Suppressor macrophage treated with lipopolysaccharide for 1 hour (primary cell): ENCODE measurements around the gene RBP3.

Source experiments
- DNase-seq, 3 donors: peaks; one replicate each; pipeline ENCODE4 v3.0.0-alpha.2; 2020 to 2022

The RBP3 gene

GRCh38 chr10:47348138-47348651 lies at the start of gene RBP3:
Gene RBP3, plus strand, starts transcription at chr10:47348363. Its CDS starts 122 bp downstream, at chr10:47348485.
- DNase-seq, result no peak

GRCh38 chr10:47298715-47299114 lies 49.4 kb upstream of the RBP3 start:
- no peak for DNase-seq

DNA sequence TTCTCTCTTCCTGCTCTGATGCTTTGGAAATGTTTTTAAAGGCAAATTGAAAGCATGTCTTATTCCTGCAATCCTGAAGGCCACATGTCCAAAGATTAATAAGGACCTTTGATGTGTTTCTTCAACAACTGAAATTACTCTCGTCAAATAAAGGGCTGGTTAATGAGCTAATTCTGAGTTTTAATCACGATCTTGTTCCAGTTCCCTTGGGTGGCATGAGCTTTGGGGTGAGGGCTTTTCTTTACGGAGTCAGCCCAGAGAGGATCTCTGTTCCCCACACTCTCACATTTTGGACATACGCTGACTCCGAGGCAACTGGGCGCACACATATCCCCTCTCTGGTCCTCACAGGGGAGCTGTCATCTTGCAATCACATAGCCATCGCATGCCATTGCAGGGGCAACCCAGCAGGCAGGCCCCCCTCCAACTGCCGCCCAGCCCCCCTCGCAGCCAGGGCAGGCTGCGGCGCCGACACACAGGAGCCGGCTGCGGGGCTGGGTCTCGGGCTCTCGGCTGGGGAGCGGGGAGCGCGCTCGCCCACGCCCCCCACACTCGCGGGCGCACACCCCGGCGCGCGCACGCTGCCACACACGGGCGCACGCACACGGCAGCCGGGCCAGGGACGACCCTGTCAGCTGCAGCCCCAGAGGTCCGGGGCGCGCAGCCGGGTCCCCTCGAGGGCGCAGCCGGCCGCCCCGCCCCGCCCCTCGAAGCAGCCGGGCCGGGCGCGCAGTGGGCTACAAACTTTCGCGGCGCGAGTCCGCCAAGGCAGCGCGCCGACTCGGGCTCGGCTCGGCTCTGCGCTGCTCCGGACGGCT lies 48.3 kb upstream of the RBP3 start, which contains the start of gene GDF10:
GDF10 (plus strand) TSS at position 587 of the 818 bp plus-strand sequence. CDS start 455 bp downstream, outside the sequence.
- DNase-seq, result peak in 1 of 3 donors; percentile 9

DNA sequence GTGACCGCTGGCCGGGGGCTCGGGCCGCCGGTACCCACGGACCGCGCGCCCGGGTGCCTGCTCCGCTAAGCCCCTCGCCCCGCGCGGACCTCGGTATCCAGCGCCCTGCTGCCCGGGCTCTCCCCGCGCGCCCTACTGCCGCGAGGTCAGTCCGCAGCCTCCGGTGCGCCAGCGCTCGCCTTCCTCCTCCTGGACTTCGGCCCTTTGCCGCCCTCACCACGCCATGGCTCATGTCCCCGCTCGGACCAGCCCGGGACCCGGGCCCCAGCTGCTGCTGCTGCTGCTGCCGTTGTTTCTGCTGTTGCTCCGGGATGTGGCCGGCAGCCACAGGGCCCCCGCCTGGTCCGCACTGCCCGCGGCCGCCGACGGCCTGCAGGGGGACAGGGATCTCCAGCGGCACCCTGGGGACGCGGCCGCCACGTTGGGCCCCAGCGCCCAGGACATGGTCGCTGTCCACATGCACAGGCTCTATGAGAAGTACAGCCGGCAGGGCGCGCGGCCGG lies 47.7 kb upstream of the RBP3 start:
- DNase-seq, result peak in 1 of 3 donors; percentile 36

DNA sequence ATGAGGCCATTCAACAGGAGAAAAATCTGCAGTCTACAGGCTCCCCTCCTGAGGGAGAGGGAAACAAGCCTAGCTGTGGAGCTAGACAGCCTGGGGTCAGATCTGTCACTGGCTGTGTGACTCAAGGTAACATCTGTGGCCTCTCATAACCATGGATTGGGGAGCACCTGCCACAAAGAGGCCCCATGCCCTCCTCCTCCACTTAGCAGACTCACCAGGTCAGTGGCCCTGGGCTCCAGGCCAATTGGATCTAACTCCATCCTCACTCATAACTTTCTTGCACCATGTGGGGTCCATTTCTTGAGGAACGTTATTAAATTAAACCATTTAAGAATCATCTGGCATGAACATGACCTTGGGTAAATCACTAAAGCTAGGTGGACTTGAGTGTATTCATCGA lies 46.3 kb upstream of the RBP3 start:
- DNase-seq, result no peak

- no peak for DNase-seq
These were observed 45.1 kb upstream of the RBP3 start for GRCh38 chr10:47303105-47303504.

DNA sequence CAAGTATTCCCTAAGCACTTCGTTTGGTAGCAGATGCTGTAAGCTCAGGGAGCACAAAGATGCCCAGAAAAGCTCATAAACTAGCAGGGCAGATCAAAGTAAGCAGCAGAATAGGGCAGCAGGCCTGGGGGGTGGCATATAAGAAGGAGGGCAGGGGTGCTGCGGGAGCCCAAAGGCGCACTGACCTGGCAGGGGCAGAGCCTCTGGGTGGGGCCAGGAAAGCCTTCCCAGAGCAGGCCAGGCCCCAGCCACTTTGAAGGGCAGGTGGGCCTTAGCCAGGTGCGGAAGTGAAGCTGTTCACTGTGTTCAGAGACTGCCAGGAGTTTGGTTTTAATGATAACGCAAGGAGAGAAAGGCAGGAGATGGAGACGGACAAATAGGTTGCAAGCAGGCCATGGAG lies 44.3 kb upstream of the RBP3 start:
- no peak for DNase-seq

- no peak for DNase-seq
These were observed 42.6 kb upstream of the RBP3 start for GRCh38 chr10:47305566-47305965.

DNA sequence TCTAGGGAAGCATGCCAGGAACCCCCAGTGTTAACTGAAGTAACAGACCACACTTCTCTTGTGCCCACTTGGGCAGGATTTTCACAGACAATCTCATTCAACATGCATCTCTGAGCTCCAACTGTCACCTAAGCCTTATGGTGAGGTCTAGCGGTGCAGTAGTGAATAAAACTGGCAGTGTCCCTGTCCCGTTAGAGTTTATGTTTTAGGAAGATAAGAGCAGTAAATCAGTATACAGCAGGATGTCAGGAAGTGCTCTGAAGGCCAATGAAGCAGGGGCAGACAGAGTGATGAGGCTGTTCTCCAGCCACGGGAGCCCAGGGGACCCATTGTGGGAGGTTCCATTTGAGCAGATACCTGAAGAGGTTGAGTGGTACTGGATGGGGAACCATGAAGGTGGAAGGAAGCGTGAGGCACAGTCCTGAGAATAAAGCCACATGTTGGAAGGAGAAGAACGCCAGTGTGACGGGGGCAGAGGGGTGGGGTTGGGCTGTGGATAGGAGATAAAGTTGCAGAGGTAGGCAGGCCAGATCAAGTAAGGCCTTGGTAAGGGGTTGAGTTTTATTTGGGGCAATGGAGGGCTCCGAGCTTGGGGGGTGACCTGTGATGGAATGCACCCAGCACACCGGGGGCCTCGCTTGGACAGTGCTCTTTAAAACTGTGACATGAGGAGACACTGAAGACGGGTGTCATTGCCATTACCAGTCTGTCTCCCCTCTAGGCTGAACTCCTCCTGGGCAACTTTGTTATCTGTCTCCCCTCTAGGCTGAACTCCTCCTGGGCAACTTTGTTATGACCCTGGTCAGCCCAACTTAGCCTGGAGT lies 41.6 kb upstream of the RBP3 start:
- DNase-seq, result no peak

DNA sequence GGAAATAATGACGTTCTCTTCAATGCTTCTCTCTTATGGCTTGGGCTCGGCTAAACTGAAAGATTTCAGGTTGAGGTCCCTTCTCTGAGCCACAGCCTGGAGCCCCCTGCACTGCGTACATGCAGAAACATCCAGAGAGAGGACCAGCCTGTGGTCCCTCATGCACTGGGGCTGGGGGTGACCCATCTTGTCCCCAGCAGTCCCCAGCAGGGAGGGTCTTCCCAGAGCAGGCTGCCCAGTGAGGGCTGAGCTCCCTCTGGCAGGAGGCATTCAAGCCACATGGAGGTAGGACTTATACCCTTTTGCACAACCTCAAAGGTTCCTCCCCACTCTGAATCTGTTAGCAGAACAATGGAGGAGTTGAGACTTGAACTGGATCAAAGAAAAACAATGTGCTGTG lies 40.8 kb upstream of the RBP3 start:
- no peak for DNase-seq

GRCh38 chr10:47308775-47309174 lies 39.4 kb upstream of the RBP3 start:
- no peak for DNase-seq

DNA sequence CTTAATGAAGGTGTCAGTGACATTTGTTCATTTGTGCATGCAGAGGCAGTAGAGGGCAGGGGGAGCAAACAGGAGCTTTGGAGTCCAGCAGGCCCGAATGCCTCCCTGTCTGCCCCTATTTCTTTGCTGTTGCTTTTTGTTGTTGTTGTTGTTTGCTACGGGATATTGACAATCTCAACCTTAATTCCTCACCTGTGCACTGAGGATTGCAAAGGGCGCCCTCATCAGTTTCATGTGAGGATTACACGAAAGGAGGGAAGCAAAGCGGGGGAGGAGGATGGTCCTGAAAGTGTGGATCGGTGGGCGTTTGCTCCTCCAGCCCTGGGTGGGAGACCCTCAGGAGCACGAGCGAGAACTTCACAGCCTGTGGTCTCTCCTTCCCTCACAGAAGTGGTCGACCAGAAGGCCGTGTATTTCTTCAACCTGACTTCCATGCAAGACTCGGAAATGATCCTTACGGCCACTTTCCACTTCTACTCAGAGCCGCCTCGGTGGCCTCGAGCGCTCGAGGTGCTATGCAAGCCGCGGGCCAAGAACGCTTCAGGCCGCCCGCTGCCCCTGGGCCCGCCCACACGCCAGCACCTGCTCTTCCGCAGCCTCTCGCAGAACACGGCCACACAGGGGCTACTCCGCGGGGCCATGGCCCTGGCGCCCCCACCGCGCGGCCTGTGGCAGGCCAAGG lies 38.6 kb upstream of the RBP3 start:
- peak in 1 of 3 donors; percentile 20 for DNase-seq

GRCh38 chr10:47310090-47310505 lies 38.1 kb upstream of the RBP3 start:
- DNase-seq, result no peak

DNA sequence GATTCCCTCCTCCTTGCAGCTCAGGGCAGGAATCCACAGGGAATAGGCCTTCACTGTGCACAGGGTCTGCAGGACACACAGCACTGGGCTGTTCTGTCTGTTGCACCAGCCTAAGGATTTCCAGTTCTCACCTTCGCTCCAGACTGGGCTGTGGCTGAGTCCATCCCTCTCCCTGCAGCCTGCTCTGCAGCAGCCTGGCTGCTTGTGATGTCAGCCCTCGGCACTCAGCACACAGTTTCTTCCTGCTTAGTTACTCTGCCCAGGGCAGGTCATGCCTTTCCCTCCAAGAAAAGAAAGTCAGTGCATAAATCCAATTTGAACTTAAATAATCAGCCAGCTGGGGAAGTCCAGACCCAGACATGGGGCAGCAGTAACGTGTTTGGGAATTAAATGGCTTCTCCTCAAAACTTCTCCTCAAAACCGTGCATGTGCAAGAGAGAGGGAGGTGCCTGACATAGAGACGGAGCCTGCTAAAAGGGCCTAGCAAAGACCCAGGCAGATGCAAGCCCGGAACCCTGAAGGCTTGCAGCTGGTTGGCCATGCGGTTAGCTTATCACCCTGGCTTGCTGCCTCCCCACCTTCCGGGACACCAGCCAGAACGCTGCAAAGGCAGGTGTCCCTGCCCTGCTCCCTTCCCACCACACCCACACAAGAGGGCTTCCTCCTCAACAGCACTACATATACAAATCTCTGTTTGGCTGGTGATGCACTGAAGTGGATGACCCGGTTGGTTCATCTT lies 36.8 kb upstream of the RBP3 start:
- no peak for DNase-seq

GRCh38 chr10:47311932-47312662 lies 36.1 kb upstream of the RBP3 start:
- DNase-seq, result peak; percentile 88 to 94 (median 94)

GRCh38 chr10:47312663-47312995 lies 35.5 kb upstream of the RBP3 start:
- DNase-seq, result no peak

DNA sequence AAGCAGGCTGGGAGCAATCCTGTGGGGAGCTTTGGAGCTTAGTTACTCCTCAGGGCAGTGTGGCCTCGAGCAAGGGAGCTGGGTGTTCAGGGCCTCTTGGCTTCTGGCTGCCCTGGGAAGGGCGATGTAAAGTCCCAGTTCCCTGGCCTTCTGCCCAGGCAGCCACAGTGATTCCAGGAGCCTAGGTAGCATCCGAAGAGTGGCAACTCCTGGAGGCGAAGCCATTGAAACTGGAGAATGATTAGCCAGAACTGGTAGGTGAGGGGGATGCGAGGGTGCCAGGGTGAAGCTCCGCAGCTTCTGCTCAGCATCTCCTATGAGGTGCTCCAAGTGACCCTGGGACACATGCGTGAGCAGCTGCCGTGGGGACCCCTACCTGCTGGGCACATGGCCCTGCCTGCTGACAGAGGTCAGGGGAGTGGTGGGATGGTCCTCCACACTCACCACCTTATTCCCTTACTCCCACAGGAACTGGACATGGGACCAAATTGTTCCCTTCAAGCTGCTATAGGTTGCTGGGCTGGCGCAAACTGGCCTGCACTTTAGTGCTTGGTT lies 33.7 kb upstream of the RBP3 start:
- no peak for DNase-seq

DNA sequence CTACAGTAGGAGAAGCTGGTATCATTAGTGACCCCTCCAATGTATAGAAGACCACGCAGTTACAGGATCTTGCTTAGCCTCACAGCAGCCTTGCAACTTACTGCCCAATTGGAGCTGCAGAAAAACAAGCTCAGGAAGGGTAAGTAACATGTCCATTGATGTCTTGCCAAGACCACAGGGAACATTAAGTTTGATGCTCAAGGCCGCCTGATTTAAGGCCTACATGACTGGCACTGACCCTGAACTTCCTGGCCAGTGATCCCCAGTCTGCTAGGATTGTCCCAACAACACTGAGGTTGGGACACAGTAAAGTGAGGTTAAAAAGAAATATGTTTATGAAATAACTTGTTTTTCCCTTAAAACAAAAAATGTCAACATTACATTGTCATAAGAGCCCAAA lies 32.7 kb upstream of the RBP3 start:
- no peak for DNase-seq

DNA sequence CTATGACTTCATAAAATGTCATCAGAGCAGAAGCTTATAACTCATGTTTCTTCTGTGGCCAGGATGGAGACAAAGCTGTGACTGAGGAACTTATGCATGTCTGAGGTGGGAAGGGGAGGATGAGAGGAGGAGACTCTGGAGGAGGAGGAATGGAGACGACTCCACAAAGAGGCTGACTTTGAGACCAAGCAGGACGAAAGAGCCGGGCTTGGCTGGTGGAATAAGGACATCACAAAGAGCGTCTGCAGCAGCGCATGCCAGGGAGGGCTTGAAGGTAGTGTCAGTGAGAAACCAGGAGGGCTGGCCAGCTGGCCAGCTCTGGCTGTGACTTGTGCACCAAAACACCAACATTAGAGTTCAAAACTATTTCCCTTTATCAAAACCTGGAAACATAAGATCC lies 32.0 kb upstream of the RBP3 start:
- no peak for DNase-seq

DNA sequence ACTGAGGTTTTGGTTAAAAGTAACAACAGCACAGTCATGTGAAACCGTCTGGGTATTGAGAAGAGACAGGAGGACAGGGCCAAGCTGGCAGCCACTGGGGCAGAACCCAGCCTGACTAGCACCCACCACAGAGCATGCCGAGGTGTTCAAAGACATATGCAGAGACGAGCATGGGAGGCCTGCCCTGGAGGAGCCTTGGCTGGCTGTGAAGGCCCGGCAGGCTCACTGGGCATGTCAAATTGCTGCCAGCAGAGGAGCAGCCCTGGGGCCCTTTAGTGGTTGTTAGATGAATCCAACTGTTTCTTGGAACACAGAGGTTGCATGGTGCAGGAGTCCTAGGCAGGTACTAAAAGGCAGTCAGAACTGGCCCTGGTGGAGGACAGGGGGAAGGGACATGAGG lies 30.9 kb upstream of the RBP3 start:
- no peak for DNase-seq

DNA sequence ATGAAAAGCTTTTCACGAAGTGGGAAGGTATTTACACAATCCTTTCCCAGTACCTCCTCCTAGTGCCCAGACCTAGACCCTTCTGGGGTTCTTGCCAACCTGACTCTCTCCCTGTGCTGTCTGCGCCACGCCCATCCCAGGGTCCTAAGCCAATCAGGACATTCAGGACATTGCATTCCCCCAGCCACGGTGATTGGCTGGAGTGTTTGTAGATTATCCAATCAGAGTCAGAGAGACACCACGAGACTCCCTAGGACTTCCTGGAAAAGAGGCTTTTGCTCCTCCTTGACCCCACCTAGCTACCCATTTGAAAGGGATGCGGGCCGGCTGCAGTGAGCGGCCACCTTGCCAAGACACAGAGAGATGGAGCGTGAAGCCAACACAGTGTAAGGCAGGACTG lies 29.5 kb upstream of the RBP3 start:
- DNase-seq, result no peak
